H9 (cell line): Measurements from ENCODE around the gene EPS8. TPM values are rescaled to one million over a fixed set of nuclear protein-coding genes. Genes with fewer than 3 reads are reported as not detected.

Experiments
- DNase-seq: peaks from one replicate; pipeline ENCODE4 v3.0.0-alpha.2; 2017
- H2AFZ ChIP-seq: one replicate; pipeline ENCODE4 v1.6.1; 2013; ENCODE audit warnings: mild to moderate bottlenecking, low read length, control low read depth, moderate library complexity
- H2AK5ac ChIP-seq: 2 replicates; pipeline ENCODE4 v1.6.1; 2013; ENCODE audit warnings: low read length, control low read depth, mixed read lengths; ENCODE audit not compliant: insufficient read length
- H2BK120ac ChIP-seq: one replicate; pipeline ENCODE4 v1.6.1; 2013; ENCODE audit warnings: low read depth, mild to moderate bottlenecking, low read length, control low read depth, inconsistent platforms; ENCODE audit not compliant: poor library complexity, severe bottlenecking
- H2BK12ac ChIP-seq: 2 replicates; pipeline ENCODE4 v1.6.1; 2013; ENCODE audit warnings: low read length, control low read depth, mixed read lengths, low read depth; ENCODE audit not compliant: insufficient read length
- H2BK15ac ChIP-seq: 2 replicates; pipeline ENCODE4 v1.6.1; 2013; ENCODE audit warnings: low read depth, low read length, control low read depth
- H2BK20ac ChIP-seq: one replicate; pipeline ENCODE4 v1.6.1; 2013; ENCODE audit warnings: low read depth, mild to moderate bottlenecking, low read length, control low read depth, inconsistent platforms; ENCODE audit not compliant: poor library complexity, severe bottlenecking
- H2BK5ac ChIP-seq: 2 replicates; pipeline ENCODE4 v1.6.1; 2013; ENCODE audit warnings: low read length, control low read depth, mixed read lengths; ENCODE audit not compliant: insufficient read length
- H3K14ac ChIP-seq: 2 replicates; pipeline ENCODE4 v1.6.1; 2013; ENCODE audit warnings: low read length, control low read depth; ENCODE audit not compliant: insufficient read depth
- H3K18ac ChIP-seq: 2 replicates; pipeline ENCODE4 v1.6.1; 2013; ENCODE audit warnings: low read depth, mild to moderate bottlenecking, mixed read lengths, low read length, control low read depth; ENCODE audit not compliant: insufficient read length
- H3K23ac ChIP-seq: 2 replicates; pipeline ENCODE4 v1.6.1; 2013; ENCODE audit warnings: low read length, control low read depth, mixed read lengths, low read depth; ENCODE audit not compliant: insufficient read length
- H3K23me2 ChIP-seq: 2 replicates; pipeline ENCODE4 v1.6.1; 2013; ENCODE audit warnings: low read depth, mild to moderate bottlenecking, mixed read lengths, low read length, control low read depth; ENCODE audit not compliant: insufficient read length, poor library complexity, severe bottlenecking
- H3K27ac ChIP-seq: 2 replicates; pipeline ENCODE4 v1.5.1; 2013; ENCODE audit warnings: low read length, control low read depth, mixed read lengths, low read depth; ENCODE audit not compliant: insufficient read length
- H3K27me3 ChIP-seq: 2 replicates; pipeline ENCODE4 v1.6.1; 2013; ENCODE audit warnings: low read length, control low read depth, inconsistent platforms; ENCODE audit not compliant: insufficient read depth
- H3K4ac ChIP-seq: 2 replicates; pipeline ENCODE4 v1.6.1; 2013; ENCODE audit warnings: low read depth, mild to moderate bottlenecking, control low read depth, inconsistent platforms, low read length, moderate library complexity
- H3K4me1 ChIP-seq: 2 replicates; pipeline ENCODE4 v1.6.1; 2013; ENCODE audit warnings: low read length, control low read depth, inconsistent platforms; ENCODE audit not compliant: insufficient read depth
- H3K4me2 ChIP-seq: 2 replicates; pipeline ENCODE4 v1.6.1; 2013; ENCODE audit warnings: low read length, control low read depth, mixed read lengths; ENCODE audit not compliant: insufficient read length, insufficient read depth
- H3K56ac ChIP-seq: 2 replicates; pipeline ENCODE4 v1.6.1; 2013; ENCODE audit warnings: low read depth, mild to moderate bottlenecking, mixed read lengths, low read length, control low read depth; ENCODE audit not compliant: insufficient read length
- H3K79me1 ChIP-seq: 2 replicates; pipeline ENCODE4 v1.6.1; 2013; ENCODE audit warnings: low read depth, mild to moderate bottlenecking, moderate library complexity, low read length, control low read depth, inconsistent platforms; ENCODE audit not compliant: insufficient read depth, poor library complexity, severe bottlenecking
- H3K79me2 ChIP-seq: 2 replicates; pipeline ENCODE4 v1.6.1; 2013; ENCODE audit warnings: low read length, control low read depth, inconsistent platforms; ENCODE audit not compliant: insufficient read depth
- H3K9ac ChIP-seq: 2 replicates; pipeline ENCODE4 v1.6.1; 2013; ENCODE audit warnings: low read length, control low read depth, mixed read lengths; ENCODE audit not compliant: insufficient read length; ENCODE audit errors: extremely low read depth
- H3K9me3 ChIP-seq: one replicate; pipeline ENCODE4 v1.6.1; 2013; ENCODE audit warnings: low read depth, low read length, inconsistent platforms; ENCODE audit not compliant: control insufficient read depth
- H3T11ph ChIP-seq: one replicate; pipeline ENCODE4 v1.6.1; 2013; ENCODE audit warnings: mild to moderate bottlenecking, low read length, control low read depth, inconsistent platforms
- H4K20me1 ChIP-seq: one replicate; pipeline ENCODE4 v1.6.1; 2013; ENCODE audit not compliant: control insufficient read depth, insufficient read length, insufficient read depth
- H4K5ac ChIP-seq: 2 replicates; pipeline ENCODE4 v1.6.1; 2013; ENCODE audit warnings: low read depth, mild to moderate bottlenecking, mixed read lengths, low read length, control low read depth; ENCODE audit not compliant: insufficient read length
- H4K8ac ChIP-seq: replicated peaks from 2 replicates; pipeline ENCODE4 v1.6.1; 2013; ENCODE audit warnings: low read length, control low read depth, mixed read lengths, low read depth; ENCODE audit not compliant: insufficient read length
- H4K91ac ChIP-seq: 2 replicates; pipeline ENCODE4 v1.6.1; 2013; ENCODE audit warnings: low read depth, mild to moderate bottlenecking, moderate library complexity, mixed read lengths, low read length, control low read depth; ENCODE audit not compliant: insufficient read length
- H3K27ac Mint-ChIP-seq, 3 experiments: 2 replicates in 2 of 3; 3 replicates in 1 of 3; pipeline ENCODE4 v1.8.0; 2020 to 2021; ENCODE audit warnings: mixed read lengths in 3 of 3, mild to moderate bottlenecking in 1 of 3, moderate library complexity in 1 of 3
- H3K27me3 Mint-ChIP-seq: 2 replicates; pipeline ENCODE4 v1.8.0; 2021; ENCODE audit warnings: low read depth, mild to moderate bottlenecking, moderate library complexity, mixed read lengths
- H3K36me3 Mint-ChIP-seq, 3 experiments: 2 replicates in 2 of 3; 3 replicates in 1 of 3; pipeline ENCODE4 v1.8.0; 2020 to 2021; ENCODE audit warnings: low read depth in 3 of 3, mixed read lengths in 3 of 3; ENCODE audit not compliant: insufficient read depth in 1 of 3
- H3K4me1 Mint-ChIP-seq, 2 experiments: 2 replicates each; pipeline ENCODE4 v1.8.0; 2020; ENCODE audit warnings: mixed read lengths in 2 of 2
- H3K4me3 Mint-ChIP-seq, 2 experiments: 2 replicates in 1 of 2; 3 replicates in 1 of 2; pipeline ENCODE4 v1.8.0; 2020 to 2021; ENCODE audit warnings: mild to moderate bottlenecking in 2 of 2, mixed read lengths in 2 of 2, moderate library complexity in 1 of 2
- H3K9me3 Mint-ChIP-seq, 2 experiments: 2 replicates in 1 of 2; 3 replicates in 1 of 2; pipeline ENCODE4 v1.8.0; 2020; ENCODE audit warnings: mild to moderate bottlenecking in 2 of 2, mixed read lengths in 2 of 2, moderate library complexity in 1 of 2
- WGBS: extraction: QIAGEN DNeasy Blood & Tissue Kit; methylation state at CpG from one replicate; pipeline ENCODE4 v1.1.7; 2013; ENCODE audit warnings: missing lambda C conversion rate, low lambda C conversion rate, mixed read lengths; ENCODE audit not compliant: insufficient read length; ENCODE audit errors: extremely low coverage; 5-methylcytosine and 5-hydroxymethylcytosine counted together
- total RNA-seq: library from RNA; stranded (reverse); gene quantifications from 2 replicates; pipeline ENCODE4 v1.2.1, GENCODE V29; 2021
- TF ChIP-seq, protein P1 (sequence below): fragments of 200-600 bp; sonication (generic); conservative IDR thresholded peaks from 3 replicates; pipeline ENCODE4 v1.8.0; 2021; ENCODE audit warnings: antibody characterized with exemption, mild to moderate bottlenecking

Gene EPS8
- total RNA-seq, 1 experiment from 2014 or later = 2.2 TPM

GRCh38 chr12:15796493-15797141 is 7.4 kb upstream of the EPS8 start:
- H4K5ac ChIP-seq = no peak overlapping the region
- Mint-ChIP-seq H3K27me3 (peaks cover 12% of the 10 kb centered on the region), H3K27ac (no peak overlapping the region), H3K9me3 (no peaks in the 10 kb centered on the region), H3K4me1 (peaks cover 3 to 9% of the 10 kb centered on the region in 2 experiments; a peak in 3 of 4 replicates), H3K36me3 (no peaks in the 10 kb centered on the region), H3K4me3 (no peak overlapping the region)
- no peak overlapping the region for H3K4ac ChIP-seq
- no peak overlapping the region for H2BK15ac ChIP-seq
- H4K8ac ChIP-seq = no peak overlapping the region
- H2AFZ ChIP-seq = no peak overlapping the region
- H3K79me1 ChIP-seq = no peaks in the 10 kb centered on the region
- H2BK12ac ChIP-seq = no peak overlapping the region
- no CpG with 5 or more reads among the region's 4 CpGs for WGBS
- no peak overlapping the region for H3K18ac ChIP-seq
- H3K14ac ChIP-seq = no peak overlapping the region
- H3K27me3 ChIP-seq = no peaks in the 10 kb centered on the region
- no peaks in the 10 kb centered on the region for H3K79me2 ChIP-seq
- no peak overlapping the region for H3K4me2 ChIP-seq
- H3K4me1 ChIP-seq = no peaks in the 10 kb centered on the region
- H4K20me1 ChIP-seq = no peaks in the 10 kb centered on the region
- H3K9ac ChIP-seq = no peak overlapping the region
- H3T11ph ChIP-seq = no peak overlapping the region
- no peak for DNase-seq
- H2BK5ac ChIP-seq = no peak overlapping the region
- H4K91ac ChIP-seq = no peak overlapping the region
- TF ChIP-seq, protein P1, sequence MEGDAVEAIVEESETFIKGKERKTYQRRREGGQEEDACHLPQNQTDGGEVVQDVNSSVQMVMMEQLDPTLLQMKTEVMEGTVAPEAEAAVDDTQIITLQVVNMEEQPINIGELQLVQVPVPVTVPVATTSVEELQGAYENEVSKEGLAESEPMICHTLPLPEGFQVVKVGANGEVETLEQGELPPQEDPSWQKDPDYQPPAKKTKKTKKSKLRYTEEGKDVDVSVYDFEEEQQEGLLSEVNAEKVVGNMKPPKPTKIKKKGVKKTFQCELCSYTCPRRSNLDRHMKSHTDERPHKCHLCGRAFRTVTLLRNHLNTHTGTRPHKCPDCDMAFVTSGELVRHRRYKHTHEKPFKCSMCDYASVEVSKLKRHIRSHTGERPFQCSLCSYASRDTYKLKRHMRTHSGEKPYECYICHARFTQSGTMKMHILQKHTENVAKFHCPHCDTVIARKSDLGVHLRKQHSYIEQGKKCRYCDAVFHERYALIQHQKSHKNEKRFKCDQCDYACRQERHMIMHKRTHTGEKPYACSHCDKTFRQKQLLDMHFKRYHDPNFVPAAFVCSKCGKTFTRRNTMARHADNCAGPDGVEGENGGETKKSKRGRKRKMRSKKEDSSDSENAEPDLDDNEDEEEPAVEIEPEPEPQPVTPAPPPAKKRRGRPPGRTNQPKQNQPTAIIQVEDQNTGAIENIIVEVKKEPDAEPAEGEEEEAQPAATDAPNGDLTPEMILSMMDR = no peak
- no peak overlapping the region for H3K27ac ChIP-seq
- H3K23me2 ChIP-seq = no peaks in the 10 kb centered on the region
- H2BK120ac ChIP-seq = no peak overlapping the region
- no peak overlapping the region for H3K23ac ChIP-seq
- H2BK20ac ChIP-seq = no peak overlapping the region
- no peak overlapping the region for H3K56ac ChIP-seq
- no peak overlapping the region for H2AK5ac ChIP-seq
- no peaks in the 10 kb centered on the region for H3K9me3 ChIP-seq
